ENCODE data around the gene HTRA1.

DNA sequence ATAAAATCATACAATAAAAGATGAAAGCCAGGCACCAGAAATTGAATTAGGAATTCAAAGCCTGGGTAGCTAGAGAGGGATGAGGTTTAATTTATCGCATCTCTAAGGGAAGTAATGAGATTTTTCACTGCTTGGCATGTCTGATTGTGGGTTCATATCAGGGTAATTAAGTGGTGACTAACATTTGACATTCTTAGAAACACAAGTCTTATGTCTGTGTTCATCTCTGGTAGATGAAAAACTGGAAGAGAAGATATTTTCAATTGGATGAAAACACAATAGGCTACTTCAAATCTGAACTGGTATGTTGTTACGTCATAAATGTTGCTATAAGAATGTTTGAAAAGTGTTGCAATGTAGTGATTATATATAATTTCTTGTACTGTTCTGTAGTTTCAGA, 43.7 kb upstream of the HTRA1 start:
- no peak for TF ChIP-seq POLR2A (IDR thresholded peaks at IDR 0.05)
- TF ChIP-seq, protein P1, sequence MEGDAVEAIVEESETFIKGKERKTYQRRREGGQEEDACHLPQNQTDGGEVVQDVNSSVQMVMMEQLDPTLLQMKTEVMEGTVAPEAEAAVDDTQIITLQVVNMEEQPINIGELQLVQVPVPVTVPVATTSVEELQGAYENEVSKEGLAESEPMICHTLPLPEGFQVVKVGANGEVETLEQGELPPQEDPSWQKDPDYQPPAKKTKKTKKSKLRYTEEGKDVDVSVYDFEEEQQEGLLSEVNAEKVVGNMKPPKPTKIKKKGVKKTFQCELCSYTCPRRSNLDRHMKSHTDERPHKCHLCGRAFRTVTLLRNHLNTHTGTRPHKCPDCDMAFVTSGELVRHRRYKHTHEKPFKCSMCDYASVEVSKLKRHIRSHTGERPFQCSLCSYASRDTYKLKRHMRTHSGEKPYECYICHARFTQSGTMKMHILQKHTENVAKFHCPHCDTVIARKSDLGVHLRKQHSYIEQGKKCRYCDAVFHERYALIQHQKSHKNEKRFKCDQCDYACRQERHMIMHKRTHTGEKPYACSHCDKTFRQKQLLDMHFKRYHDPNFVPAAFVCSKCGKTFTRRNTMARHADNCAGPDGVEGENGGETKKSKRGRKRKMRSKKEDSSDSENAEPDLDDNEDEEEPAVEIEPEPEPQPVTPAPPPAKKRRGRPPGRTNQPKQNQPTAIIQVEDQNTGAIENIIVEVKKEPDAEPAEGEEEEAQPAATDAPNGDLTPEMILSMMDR (IDR thresholded peaks at IDR 0.05) = no peak
